A549 treated with CORT108297 at 1 μM for 4 hours (cell line): ENCODE data around the gene SNTN. TPM values are rescaled to one million over a fixed set of nuclear protein-coding genes. Genes with fewer than 3 reads are reported as not detected.

Experiments used
- total RNA-seq: library from RNA; stranded (reverse); fragments of 200-300 nt; extraction: Qiagen RNA extraction; gene quantifications from 5 replicates; pipeline ENCODE4 v1.2.3, GENCODE V29; 2022

SNTN gene
- total RNA-seq, result not detected in 5 replicates

DNA sequence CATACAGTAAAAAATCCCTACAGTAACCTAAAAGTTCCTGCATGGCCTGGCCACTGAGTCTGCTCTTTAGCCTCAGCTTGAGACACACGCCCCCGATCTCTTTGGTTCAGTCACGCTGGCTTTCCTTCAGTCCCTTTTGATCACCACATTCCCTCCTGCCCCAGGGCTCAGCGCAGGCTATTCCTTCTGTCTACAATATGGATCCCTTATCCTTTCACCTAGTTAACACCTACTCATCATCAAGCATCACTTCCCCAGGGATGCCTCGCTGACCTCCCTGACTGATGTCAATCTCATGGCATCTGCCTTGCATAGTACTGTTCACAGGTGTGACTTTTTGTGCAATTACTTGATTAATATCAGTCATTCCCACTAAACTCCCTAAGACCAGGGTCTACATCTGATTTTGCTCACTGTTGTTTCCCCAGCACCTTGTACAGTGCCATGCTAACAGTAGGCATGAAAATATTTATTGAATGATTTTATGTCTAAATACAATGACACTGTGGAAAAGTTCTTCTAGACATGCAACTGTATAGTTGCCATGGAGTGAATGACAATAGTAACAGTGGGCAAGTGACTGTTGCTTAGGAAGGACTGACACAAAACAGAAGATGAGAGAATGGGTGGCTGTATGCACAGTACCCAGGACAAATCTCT, at the start of gene SNTN:
Gene SNTN, plus strand, starts transcription at position 610 of the 660 bp plus-strand sequence. Its CDS starts 13 bp downstream, at position 623.

Other genes with a start within 250 kb of the SNTN start
- not detected in 5 replicates for gene C3orf49, start 166.6 kb downstream of the SNTN start, total RNA-seq
- gene THOC7, start 211.1 kb downstream of the SNTN start, total RNA-seq, result 56.6 to 70.8 TPM (median 57.2 TPM) in 5 replicates
- 2.9 to 5.4 TPM (median 5.0 TPM) in 5 replicates for gene ATXN7, start 211.2 kb downstream of the SNTN start, total RNA-seq